Neural progenitor cell (in vitro differentiated cells): ENCODE data around the gene TWIST2. TPM values are rescaled to one million over a fixed set of nuclear protein-coding genes. Genes with fewer than 3 reads are reported as not detected.

ENCODE experiments used
- DNase-seq: peaks from one replicate; pipeline ENCODE4 v3.0.0-alpha.2; 2016; ENCODE audit warnings: low spot score
- H2AFZ ChIP-seq: fragments of 200-600 bp; sonication (generic); replicated peaks from 2 replicates; pipeline ENCODE4 v1.6.1; 2016; ENCODE audit warnings: antibody characterized with exemption
- H3F3A ChIP-seq: fragments of 200-600 bp; sonication (generic); 2 replicates; pipeline ENCODE4 v1.6.1; 2016; ENCODE audit warnings: antibody characterized with exemption, low read depth
- H3K27ac ChIP-seq: fragments of 200-600 bp; sonication (generic); 2 replicates; pipeline ENCODE4 v1.5.1; 2016; ENCODE audit warnings: mild to moderate bottlenecking
- H3K27me3 ChIP-seq: fragments of 200-600 bp; sonication (generic); 2 replicates; pipeline ENCODE4 v1.6.1; 2016; ENCODE audit warnings: mild to moderate bottlenecking, moderate library complexity
- H3K36me3 ChIP-seq: fragments of 200-600 bp; sonication (generic); 2 replicates; pipeline ENCODE4 v1.5.1; 2016
- H3K4me1 ChIP-seq: fragments of 200-600 bp; sonication (generic); 2 replicates; pipeline ENCODE4 v1.6.1; 2016; ENCODE audit warnings: mixed run types
- H3K4me2 ChIP-seq: fragments of 200-600 bp; sonication (generic); 2 replicates; pipeline ENCODE4 v1.6.1; 2016
- H3K4me3 ChIP-seq: fragments of 200-600 bp; sonication (generic); 2 replicates; pipeline ENCODE4 v1.5.1; 2016
- H3K79me2 ChIP-seq: fragments of 200-600 bp; sonication (generic); 2 replicates; pipeline ENCODE4 v1.6.1; 2016; ENCODE audit warnings: low read depth
- H3K9ac ChIP-seq: fragments of 200-600 bp; sonication (generic); 2 replicates; pipeline ENCODE4 v1.6.1; 2016
- H3K9me3 ChIP-seq: fragments of 200-600 bp; sonication (generic); 2 replicates; pipeline ENCODE4 v1.5.1; 2016; ENCODE audit warnings: low read depth
- H4K20me1 ChIP-seq: fragments of 200-600 bp; sonication (generic); 2 replicates; pipeline ENCODE4 v1.6.1; 2016; ENCODE audit warnings: low read depth
- H3K27ac Mint-ChIP-seq: 3 replicates; pipeline ENCODE4 v1.8.0; 2021; ENCODE audit warnings: mixed read lengths
- H3K27me3 Mint-ChIP-seq: 2 replicates; pipeline ENCODE4 v1.8.0; 2022; ENCODE audit warnings: low read depth, mild to moderate bottlenecking, inconsistent platforms, moderate library complexity, mixed read lengths; ENCODE audit not compliant: insufficient read depth
- H3K36me3 Mint-ChIP-seq: 3 replicates; pipeline ENCODE4 v1.8.0; 2021; ENCODE audit warnings: mixed read lengths
- H3K4me1 Mint-ChIP-seq: 3 replicates; pipeline ENCODE4 v1.8.0; 2021; ENCODE audit warnings: mixed read lengths
- H3K4me3 Mint-ChIP-seq: 3 replicates; pipeline ENCODE4 v1.8.0; 2021; ENCODE audit warnings: mild to moderate bottlenecking, moderate library complexity, mixed read lengths
- H3K9me3 Mint-ChIP-seq: 3 replicates; pipeline ENCODE4 v1.8.0; 2020; ENCODE audit warnings: mixed read lengths
- CTCF ChIP-seq: fragments of 200-600 bp; sonication (generic); IDR thresholded peaks from 2 replicates; pipeline ENCODE4 v1.5.1; 2017; ENCODE audit warnings: antibody characterized with exemption, mild to moderate bottlenecking
- EZH2 ChIP-seq: fragments of 200-600 bp; sonication (generic); IDR thresholded peaks from 2 replicates; pipeline ENCODE4 v1.6.1; 2017; ENCODE audit warnings: antibody characterized with exemption, mild to moderate bottlenecking, moderate library complexity
- EZH2phosphoT487 ChIP-seq: fragments of 200-600 bp; sonication (generic); IDR thresholded peaks from 2 replicates; pipeline ENCODE4 v1.6.1; 2017; ENCODE audit warnings: antibody characterized with exemption
- total RNA-seq: library from RNA; depleted of rRNA; stranded (reverse); fragments of >200 nt; gene quantifications from 2 replicates; pipeline ENCODE4 v1.2.3, GENCODE V29; 2015; ENCODE audit warnings: low replicate concordance

Gene TWIST2
- total RNA-seq, 1 donor from 2014 or later, result 0.51 TPM

- H3K27ac ChIP-seq, result no peak overlapping the region
- no peak overlapping the region for H3K9ac ChIP-seq
- H3K4me2 ChIP-seq, result peak overlapping the region; percentile 88
- Mint-ChIP-seq H3K9me3 (peaks cover 3% of the 10 kb centered on the region), H3K27me3 (peaks cover 40% of the 10 kb centered on the region), H3K27ac (no peak overlapping the region), H3K36me3 (no peaks in the 10 kb centered on the region), H3K4me1 (peaks cover 5% of the 10 kb centered on the region), H3K4me3 (peak overlapping the region; percentile 64)
- H3K4me1 ChIP-seq, result peaks cover 11% of the 10 kb centered on the region
- H3K27me3 ChIP-seq, result peaks cover 99% of the 10 kb centered on the region
- H4K20me1 ChIP-seq, result peaks cover 35% of the 10 kb centered on the region
- DNase-seq, result peak; percentile 70
- H3K79me2 ChIP-seq, result no peaks in the 10 kb centered on the region
- peak overlapping the region; percentile 56 for H3K4me3 ChIP-seq
- no peaks in the 10 kb centered on the region for H3K9me3 ChIP-seq
- H3F3A ChIP-seq, result peaks cover 10% of the 10 kb centered on the region
- peak overlapping the region; percentile 99 for H2AFZ ChIP-seq
- no peaks in the 10 kb centered on the region for H3K36me3 ChIP-seq
- peak; percentile 44 for TF ChIP-seq CTCF
- peak; percentile 98 for TF ChIP-seq EZH2
- TF ChIP-seq EZH2phosphoT487, result peak; percentile 97
Measured at GRCh38 chr2:238846628-238847418, 1.1 kb upstream of the TWIST2 start.

GRCh38 chr2:238847419-238847801 is 475 bp upstream of the TWIST2 start:
- no peak overlapping the region for H3K27ac Mint-ChIP-seq
- no peaks in the 10 kb centered on the region for H3K9me3 ChIP-seq
- TF ChIP-seq EZH2 (peak; percentile 30), EZH2phosphoT487 (no peak)
- no peak overlapping the region for H3K9ac ChIP-seq
- no peak for DNase-seq
- H3K27ac ChIP-seq, result no peak overlapping the region
- H3K36me3 Mint-ChIP-seq, result no peaks in the 10 kb centered on the region
- peak overlapping the region; percentile 99 for H2AFZ ChIP-seq
- H3K9me3 Mint-ChIP-seq, result peaks cover 3% of the 10 kb centered on the region
- peak overlapping the region; percentile 88 for H3K4me2 ChIP-seq
- peaks cover 38% of the 10 kb centered on the region for H3K27me3 Mint-ChIP-seq
- no peaks in the 10 kb centered on the region for H3K79me2 ChIP-seq
- H3K4me1 Mint-ChIP-seq, result peaks cover 5% of the 10 kb centered on the region
- H3K27me3 ChIP-seq, result peaks cover 99% of the 10 kb centered on the region
- peak overlapping the region; percentile 48 for H3K4me3 Mint-ChIP-seq
- H4K20me1 ChIP-seq, result peaks cover 35% of the 10 kb centered on the region
- peak overlapping the region; percentile 56 for H3K4me3 ChIP-seq
- no peaks in the 10 kb centered on the region for H3K36me3 ChIP-seq
- H3K4me1 ChIP-seq, result peaks cover 11% of the 10 kb centered on the region
- H3F3A ChIP-seq, result peaks cover 10% of the 10 kb centered on the region

GRCh38 chr2:238848691-238848975 is 748 bp downstream of the TWIST2 start:
- H3K4me1 Mint-ChIP-seq, result peaks cover 5% of the 10 kb centered on the region
- Histone ChIP-seq H2AFZ (peak overlapping the region; percentile 99), H3K27me3 (peaks cover 100% of the 10 kb centered on the region), H3K9ac (no peak overlapping the region), H3K4me1 (peaks cover 11% of the 10 kb centered on the region), H3K36me3 (no peaks in the 10 kb centered on the region), H4K20me1 (peaks cover 35% of the 10 kb centered on the region), H3K79me2 (no peaks in the 10 kb centered on the region), H3K4me3 (peak overlapping the region; percentile 56), H3F3A (peaks cover 10% of the 10 kb centered on the region), H3K4me2 (peak overlapping the region; percentile 88), H3K9me3 (no peaks in the 10 kb centered on the region), H3K27ac (no peak overlapping the region)
- TF ChIP-seq CTCF, result no peak
- no peak for TF ChIP-seq EZH2
- TF ChIP-seq EZH2phosphoT487, result no peak
- H3K4me3 Mint-ChIP-seq, result peak overlapping the region; percentile 82
- H3K27ac Mint-ChIP-seq, result no peak overlapping the region
- peaks cover 39% of the 10 kb centered on the region for H3K27me3 Mint-ChIP-seq
- no peaks in the 10 kb centered on the region for H3K36me3 Mint-ChIP-seq
- H3K9me3 Mint-ChIP-seq, result peaks cover 3% of the 10 kb centered on the region
- no peak for DNase-seq
